Activated CD8-positive, alpha-beta memory T cell treated with anti-CD3 and anti-CD28 coated beads for 24 hours (primary cell): Measurements from ENCODE around the gene ACVR2B.

ENCODE experiments used
- DNase-seq: peaks from one replicate; pipeline ENCODE4 v3.0.0-alpha.2; 2020

The ACVR2B gene

GRCh38 chr3:38489766-38490165 is 36.1 kb downstream of the ACVR2B start:
- DNase-seq = no peak

GRCh38 chr3:38490281-38491030 is 36.8 kb downstream of the ACVR2B start:
- no peak for DNase-seq

- DNase-seq = no peak
These were observed 37.5 kb downstream of the ACVR2B start for GRCh38 chr3:38491215-38491614.

- no peak for DNase-seq
These were observed 39.3 kb downstream of the ACVR2B start for GRCh38 chr3:38493031-38493430.

GRCh38 chr3:38496131-38496910 is 42.6 kb downstream of the ACVR2B start, which contains the start of gene EXOG:
EXOG (plus strand) TSS chr3:38496340; CDS start chr3:38496368, 28 bp downstream.
- peak; percentile 98 for DNase-seq

- no peak for DNase-seq
These were observed 43.3 kb downstream of the ACVR2B start for GRCh38 chr3:38497031-38497430.

GRCh38 chr3:38500688-38501417 is 47.2 kb downstream of the ACVR2B start:
- DNase-seq = no peak

- no peak for DNase-seq
These were observed 53.4 kb downstream of the ACVR2B start for GRCh38 chr3:38507120-38507519.

- DNase-seq = no peak
These were observed 56.0 kb downstream of the ACVR2B start for GRCh38 chr3:38509732-38510131.

- DNase-seq = no peak
These were observed 56.9 kb downstream of the ACVR2B start for GRCh38 chr3:38510631-38511030.

- no peak for DNase-seq
These were observed 57.9 kb downstream of the ACVR2B start for GRCh38 chr3:38511546-38511945.

- DNase-seq = no peak
These were observed 61.7 kb downstream of the ACVR2B start for GRCh38 chr3:38515367-38515766.

GRCh38 chr3:38516669-38517068 is 63.0 kb downstream of the ACVR2B start:
- no peak for DNase-seq

GRCh38 chr3:38519000-38519399 is 65.3 kb downstream of the ACVR2B start:
- DNase-seq = no peak

- no peak for DNase-seq
These were observed 66.0 kb downstream of the ACVR2B start for GRCh38 chr3:38519651-38520050.

GRCh38 chr3:38521391-38521987 is 67.8 kb downstream of the ACVR2B start:
- DNase-seq = peak; percentile 77

GRCh38 chr3:38522002-38522401 is 68.3 kb downstream of the ACVR2B start:
- no peak for DNase-seq

- DNase-seq = no peak
These were observed 70.5 kb downstream of the ACVR2B start for GRCh38 chr3:38524141-38524739.

- no peak for DNase-seq
These were observed 73.1 kb downstream of the ACVR2B start for GRCh38 chr3:38526792-38527191.

GRCh38 chr3:38528457-38528856 is 74.8 kb downstream of the ACVR2B start:
- no peak for DNase-seq

- no peak for DNase-seq
These were observed 78.8 kb downstream of the ACVR2B start for GRCh38 chr3:38532529-38532928.

- no peak for DNase-seq
These were observed 79.7 kb downstream of the ACVR2B start for GRCh38 chr3:38533285-38533976.
